ENCODE results near the gene C1orf35. TPM values are rescaled to one million over a fixed set of nuclear protein-coding genes. Genes with fewer than 3 reads are reported as not detected.

C1orf35 gene
- total RNA-seq, 2 donors from 2014 or later = 20.9 to 21.6 TPM

- DNase-seq (no peak), ATAC-seq (no peak)
- Mint-ChIP-seq H3K27ac (no peak overlapping the region), H3K27me3 (peaks cover 41% of the 10 kb centered on the region), H3K4me1 (peaks cover 11% of the 10 kb centered on the region), H3K4me3 (no peak overlapping the region), H3K36me3 (ENCODE audit: low read depth) (peaks cover 5% of the 10 kb centered on the region)
- H3K9me3 ChIP-seq (ENCODE audit: control insufficient read depth, low read length, poor library complexity, severe bottlenecking) = no peaks in the 10 kb centered on the region
Measured at GRCh38 chr1:228062085-228062791, 40.9 kb downstream of the C1orf35 start.

DNA sequence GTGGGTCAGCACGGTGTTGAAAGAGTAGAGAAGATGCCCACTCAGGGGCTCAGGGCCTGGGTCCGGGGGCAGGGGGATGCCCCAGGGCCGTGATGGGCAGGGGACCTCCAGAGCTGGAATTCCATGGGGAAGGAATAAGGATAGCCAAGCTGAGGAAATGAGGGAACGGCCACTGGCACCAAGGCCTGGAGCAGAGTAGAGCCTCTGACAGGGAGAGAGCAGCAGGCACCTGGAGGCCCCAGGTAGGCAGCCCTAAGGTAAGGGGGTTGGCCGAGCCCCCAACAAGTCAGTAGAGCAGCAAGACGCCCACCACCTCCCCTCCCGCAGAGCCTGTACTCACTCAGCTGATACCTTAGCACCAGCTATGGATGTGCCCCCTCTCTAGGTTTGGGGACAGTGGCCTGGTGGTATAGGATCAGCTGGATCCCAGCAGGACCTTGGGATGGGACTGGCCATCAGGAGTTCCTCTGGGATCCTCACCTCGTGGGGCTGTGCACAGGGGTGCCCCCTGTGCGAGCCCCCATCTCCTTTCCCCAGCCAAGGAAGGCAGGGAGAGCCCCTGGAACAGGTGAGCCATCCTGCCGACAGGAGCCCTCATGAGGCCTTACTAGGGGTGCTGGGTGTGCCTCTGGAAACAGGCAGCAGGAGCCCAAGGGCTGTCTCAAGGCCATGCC is 41.6 kb downstream of the C1orf35 start:
- DNase-seq (no peak), ATAC-seq (no peak)
- H3K9me3 ChIP-seq (ENCODE audit: control insufficient read depth, low read length, poor library complexity, severe bottlenecking) = no peaks in the 10 kb centered on the region
- Mint-ChIP-seq H3K4me1 (peaks cover 15% of the 10 kb centered on the region), H3K4me3 (peak overlapping the region; percentile 74), H3K27me3 (peaks cover 37% of the 10 kb centered on the region), H3K27ac (peak overlapping the region; percentile 68), H3K36me3 (ENCODE audit: low read depth) (peaks cover 5% of the 10 kb centered on the region)

DNA sequence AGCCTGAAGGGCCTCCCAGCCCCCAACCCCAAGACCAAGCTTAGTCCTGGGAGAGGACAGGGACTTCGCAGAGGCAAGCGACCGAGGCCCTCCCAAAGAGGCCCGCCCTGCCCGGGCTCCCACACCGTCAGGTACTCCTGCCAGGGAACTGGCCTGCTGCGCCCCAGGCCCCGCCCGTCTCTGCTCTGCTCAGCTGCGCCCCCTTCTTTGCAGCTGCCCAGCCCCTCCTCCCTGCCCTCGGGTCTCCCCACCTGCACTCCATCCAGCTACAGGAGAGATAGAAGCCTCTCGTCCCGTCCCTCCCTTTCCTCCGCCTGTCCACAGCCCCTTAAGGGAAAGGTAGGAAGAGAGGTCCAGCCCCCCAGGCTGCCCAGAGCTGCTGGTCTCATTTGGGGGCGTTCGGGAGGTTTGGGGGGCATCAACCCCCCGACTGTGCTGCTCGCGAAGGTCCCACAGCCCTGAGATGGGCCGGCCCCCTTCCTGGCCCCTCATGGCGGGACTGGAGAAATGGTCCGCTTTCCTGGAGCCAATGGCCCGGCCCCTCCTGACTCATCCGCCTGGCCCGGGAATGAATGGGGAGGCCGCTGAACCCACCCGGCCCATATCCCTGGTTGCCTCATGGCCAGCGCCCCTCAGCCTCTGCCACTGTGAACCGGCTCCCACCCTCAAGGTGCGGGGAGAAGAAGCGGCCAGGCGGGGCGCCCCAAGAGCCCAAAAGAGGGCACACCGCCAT is 42.5 kb downstream of the C1orf35 start:
- H3K27me3 Mint-ChIP-seq = peaks cover 30% of the 10 kb centered on the region
- ATAC-seq = no peak
- peaks cover 5% of the 10 kb centered on the region for H3K36me3 Mint-ChIP-seq (ENCODE audit: low read depth)
- no peaks in the 10 kb centered on the region for H3K9me3 ChIP-seq (ENCODE audit: control insufficient read depth, low read length, poor library complexity, severe bottlenecking)
- H3K27ac Mint-ChIP-seq = peak overlapping the region; percentile 68
- peak overlapping the region; percentile 77 for H3K4me3 Mint-ChIP-seq
- peaks cover 15% of the 10 kb centered on the region for H3K4me1 Mint-ChIP-seq
- no peak for DNase-seq

- peak; percentile 54 to 75 (median 60) for DNase-seq
- Mint-ChIP-seq H3K4me1 (peaks cover 15% of the 10 kb centered on the region), H3K27ac (no peak overlapping the region), H3K4me3 (peak overlapping the region; percentile 77), H3K27me3 (peaks cover 29% of the 10 kb centered on the region), H3K36me3 (ENCODE audit: low read depth) (peaks cover 5% of the 10 kb centered on the region)
- peak; percentile 66 for ATAC-seq
- H3K9me3 ChIP-seq (ENCODE audit: control insufficient read depth, low read length, poor library complexity, severe bottlenecking) = no peaks in the 10 kb centered on the region
Measured at GRCh38 chr1:228059634-228060457, 43.3 kb downstream of the C1orf35 start.

DNA sequence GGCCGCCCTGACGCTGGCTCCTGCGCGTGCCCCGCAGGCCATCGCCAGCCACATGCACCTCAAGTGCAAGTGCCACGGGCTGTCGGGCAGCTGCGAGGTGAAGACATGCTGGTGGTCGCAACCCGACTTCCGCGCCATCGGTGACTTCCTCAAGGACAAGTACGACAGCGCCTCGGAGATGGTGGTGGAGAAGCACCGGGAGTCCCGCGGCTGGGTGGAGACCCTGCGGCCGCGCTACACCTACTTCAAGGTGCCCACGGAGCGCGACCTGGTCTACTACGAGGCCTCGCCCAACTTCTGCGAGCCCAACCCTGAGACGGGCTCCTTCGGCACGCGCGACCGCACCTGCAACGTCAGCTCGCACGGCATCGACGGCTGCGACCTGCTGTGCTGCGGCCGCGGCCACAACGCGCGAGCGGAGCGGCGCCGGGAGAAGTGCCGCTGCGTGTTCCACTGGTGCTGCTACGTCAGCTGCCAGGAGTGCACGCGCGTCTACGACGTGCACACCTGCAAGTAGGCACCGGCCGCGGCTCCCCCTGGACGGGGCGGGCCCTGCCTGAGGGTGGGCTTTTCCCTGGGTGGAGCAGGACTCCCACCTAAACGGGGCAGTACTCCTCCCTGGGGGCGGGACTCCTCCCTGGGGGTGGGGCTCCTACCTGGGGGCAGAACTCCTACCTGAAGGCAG is 44.0 kb downstream of the C1orf35 start:
- no peaks in the 10 kb centered on the region for H3K9me3 ChIP-seq (ENCODE audit: control insufficient read depth, low read length, poor library complexity, severe bottlenecking)

GRCh38 chr1:228058172-228058948 is 44.8 kb downstream of the C1orf35 start:
- Mint-ChIP-seq H3K27me3 (peaks cover 25% of the 10 kb centered on the region), H3K4me3 (peak overlapping the region; percentile 67), H3K36me3 (ENCODE audit: low read depth) (peaks cover 5% of the 10 kb centered on the region), H3K4me1 (peaks cover 15% of the 10 kb centered on the region), H3K27ac (peak overlapping the region; percentile 29)
- DNase-seq (no peak), ATAC-seq (no peak)
- no peaks in the 10 kb centered on the region for H3K9me3 ChIP-seq (ENCODE audit: control insufficient read depth, low read length, poor library complexity, severe bottlenecking)

More for the DNA sequence above, 44.0 kb downstream of the C1orf35 start:
- ATAC-seq (peak; percentile 84), DNase-seq (peak; percentile 51 to 69 (median 65))
- peak overlapping the region; percentile 29 for H3K27ac Mint-ChIP-seq
- peaks cover 29% of the 10 kb centered on the region for H3K27me3 Mint-ChIP-seq
- peak overlapping the region; percentile 77 for H3K4me3 Mint-ChIP-seq
- H3K36me3 Mint-ChIP-seq (ENCODE audit: low read depth) = peaks cover 5% of the 10 kb centered on the region
- H3K4me1 Mint-ChIP-seq = peaks cover 15% of the 10 kb centered on the region

Other genes with a start within 250 kb of the C1orf35 start
- under 1 TPM; 0.10 to 0.18 TPM for gene WNT9A, start 155.4 kb downstream of the C1orf35 start, total RNA-seq
- gene WNT3A, start 96.3 kb downstream of the C1orf35 start, total RNA-seq = not detected
- 100 to 1,000 TPM; 325 to 382 TPM for gene ARF1, start 20.6 kb downstream of the C1orf35 start, total RNA-seq
- gene MRPL55, start 6.0 kb upstream of the C1orf35 start, total RNA-seq = 10 to 100 TPM; 55.2 to 59.9 TPM
- 100 to 1,000 TPM; 233 to 245 TPM for gene GUK1, start 37.0 kb upstream of the C1orf35 start, total RNA-seq
- gene GJC2, start 46.6 kb upstream of the C1orf35 start, total RNA-seq = 1 to 10 TPM in 1 of 2 donors, under 1 TPM in 1; 0.94 to 1.9 TPM
- 10 to 100 TPM; 16.3 to 18.2 TPM for gene IBA57, start 62.5 kb upstream of the C1orf35 start, total RNA-seq
- gene OBSCN, start 104.7 kb upstream of the C1orf35 start, total RNA-seq = 10 to 100 TPM; 23.1 to 34.2 TPM

Measured in T-helper 17 cell (primary cell).